GM19328 (cell line): Measurements from ENCODE around the gene NTHL1.

Experiments used
- ATAC-seq: cut with Tn5 transposase; IDR thresholded peaks from one replicate; pipeline ENCODE4 v1.9.1; 2021; ENCODE audit warnings: mild to moderate bottlenecking, moderate library complexity; ENCODE audit not compliant: unreplicated experiment

Gene NTHL1

DNA sequence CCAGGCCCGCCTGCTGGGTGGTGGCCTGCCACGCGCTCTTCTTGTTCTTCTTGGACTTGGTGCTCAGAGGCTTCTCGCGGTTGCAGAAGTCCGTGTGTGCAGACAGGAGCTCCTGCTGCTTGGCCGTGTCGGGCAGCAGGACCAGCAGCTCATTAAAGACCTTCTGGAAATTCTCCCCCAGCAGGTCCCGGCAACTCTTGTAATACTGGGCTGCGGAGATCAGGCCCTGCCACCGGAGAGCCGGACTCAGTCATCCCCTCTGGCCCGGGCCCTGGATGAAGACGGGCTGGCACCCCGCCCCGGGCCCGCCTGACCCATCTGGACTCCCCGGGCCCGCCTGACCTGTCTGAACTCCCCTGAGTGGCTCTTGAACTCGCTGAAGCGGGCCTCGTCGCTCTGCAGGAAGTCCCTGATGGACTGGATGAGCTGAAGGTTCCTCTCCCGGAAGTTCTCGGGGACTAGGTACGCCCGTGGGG, 49.2 kb downstream of the NTHL1 start:
- ATAC-seq, result no peak

- ATAC-seq, result no peak
These were observed 49.9 kb downstream of the NTHL1 start for GRCh38 chr16:1997494-1998359.

- ATAC-seq, result no peak
These were observed 53.9 kb downstream of the NTHL1 start for GRCh38 chr16:1993731-1994131.

- ATAC-seq, result no peak
These were observed 54.8 kb downstream of the NTHL1 start for GRCh38 chr16:1992704-1993317.

- ATAC-seq, result no peak
These were observed 55.5 kb downstream of the NTHL1 start for GRCh38 chr16:1991948-1992703.

DNA sequence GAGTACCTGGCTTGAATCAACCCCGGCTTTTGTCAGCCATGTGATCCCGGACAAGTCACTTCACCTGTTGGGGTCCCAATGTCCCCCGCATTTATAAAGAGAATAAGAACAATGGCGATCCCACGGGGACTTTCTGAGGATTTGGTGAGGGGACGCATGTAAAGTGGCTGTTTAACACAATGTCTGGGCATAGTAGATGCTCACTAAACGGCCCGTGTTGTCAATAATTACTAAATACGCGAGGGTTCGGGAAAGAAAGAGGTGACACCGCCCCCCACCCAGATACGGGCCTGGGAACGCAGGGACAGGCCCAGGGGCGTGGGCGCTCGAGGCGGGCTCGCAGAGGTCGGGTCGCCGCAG, 56.1 kb downstream of the NTHL1 start:
- ATAC-seq, result no peak

DNA sequence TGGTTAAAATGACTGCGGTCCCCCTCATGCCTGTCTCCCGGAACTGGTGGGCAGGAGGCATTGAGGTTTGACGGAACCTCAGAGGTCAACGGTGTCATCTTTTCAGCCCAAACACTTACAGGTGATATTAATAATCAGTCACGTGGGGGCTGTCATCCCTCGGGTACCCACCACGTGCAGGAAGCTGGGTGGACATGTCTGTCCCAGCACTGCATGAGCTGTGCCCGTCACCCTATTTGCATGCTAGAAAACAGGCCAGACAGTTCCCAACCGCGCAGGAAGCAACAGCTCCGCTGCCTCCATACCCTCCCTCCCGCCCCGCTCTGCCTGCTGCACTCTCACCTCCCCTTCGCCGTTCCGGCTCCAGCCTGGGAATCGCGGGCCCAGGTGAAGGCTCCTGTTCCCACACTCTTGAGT, 56.5 kb downstream of the NTHL1 start:
- no peak for ATAC-seq

- no peak for ATAC-seq
These were observed 57.1 kb downstream of the NTHL1 start for GRCh38 chr16:1990351-1991134.

GRCh38 chr16:1990101-1990350, 57.6 kb downstream of the NTHL1 start:
- ATAC-seq, result no peak
